Anterior cingulate cortex (tissue), 58 donors: Measurements from ENCODE around the gene NPB.
"Not testable (repeated sequence)": the region's sequence is repeated elsewhere in the genome, so short reads cannot be mapped to it uniquely, and the experiment has no call there.

ENCODE experiments used
- DNase-seq, 58 donors: peaks; one replicate each; lab custom pipeline; 2025; lab: John Stamatoyannopoulos, UW

Gene NPB

DNA sequence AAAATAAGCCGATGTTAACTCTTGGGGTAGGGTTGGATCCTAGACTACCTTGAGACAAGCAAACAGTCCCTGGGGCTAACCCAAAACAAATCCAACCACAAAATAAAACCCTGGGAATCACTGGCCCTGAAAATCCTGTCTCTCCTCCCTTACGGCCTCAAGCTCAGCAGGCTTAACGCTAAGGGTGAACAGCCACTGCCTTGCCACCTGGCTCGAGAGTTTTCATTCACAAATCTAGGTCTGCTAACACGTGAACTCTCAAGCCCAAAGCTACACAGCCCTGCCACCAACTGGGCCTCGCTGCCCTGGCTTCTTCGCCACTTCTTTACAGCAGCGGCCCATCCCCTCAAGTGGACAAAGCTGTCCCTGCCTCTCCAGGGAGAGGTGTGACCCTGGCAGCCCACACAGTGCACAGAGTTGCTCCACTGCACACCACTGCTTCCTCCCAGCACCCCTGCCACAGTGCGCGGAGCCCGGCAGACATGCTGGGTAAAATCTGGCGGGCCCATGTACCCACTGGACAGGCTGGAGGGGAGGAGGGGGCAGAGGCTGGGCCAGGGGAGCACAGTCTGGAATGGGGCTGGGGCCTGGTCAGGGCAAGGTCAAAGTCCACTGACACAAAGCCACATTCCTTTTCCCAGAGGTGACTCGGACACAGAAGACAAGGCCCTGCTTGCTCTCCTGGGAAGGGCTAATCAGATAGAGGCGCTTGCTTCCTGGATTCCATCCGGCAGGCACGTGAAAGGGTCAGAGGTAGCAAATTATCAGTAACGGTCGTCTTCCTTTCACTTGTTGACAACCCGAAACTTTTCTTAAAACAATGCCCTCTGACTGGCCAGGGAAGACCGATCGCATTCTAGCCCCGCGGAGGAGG is 8.2 kb downstream of the NPB start:
- DNase-seq, result no peak

DNA sequence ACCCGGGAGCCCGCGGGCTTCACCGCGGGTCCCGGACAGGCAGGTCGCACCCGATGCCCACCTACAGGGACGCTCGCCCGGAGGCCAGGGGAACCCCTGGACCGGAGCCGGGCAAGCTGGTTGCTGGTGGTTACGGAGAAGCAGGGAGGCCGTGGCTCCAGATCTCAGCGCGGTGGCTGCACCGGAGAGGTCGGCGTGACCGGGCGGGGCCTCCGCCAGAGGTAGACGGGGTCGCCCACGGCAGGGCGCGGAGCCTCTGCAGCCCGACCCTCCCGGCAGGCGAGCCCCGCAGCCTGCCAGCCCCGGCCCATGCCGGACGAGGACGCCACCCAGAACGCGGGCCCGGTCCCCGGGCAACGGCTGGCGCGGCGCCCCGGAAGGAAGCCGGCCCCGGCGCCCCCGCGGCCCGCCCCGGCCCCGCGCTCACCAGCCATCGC is 8.8 kb downstream of the NPB start:
- DNase-seq, result peak in 6 of 58 donors; percentile 24 to 71 (median 52)

- peak; percentile 29 to 93 (median 86) for DNase-seq
Observed at GRCh38 chr17:81911277-81911961, 9.4 kb downstream of the NPB start, which contains the start of gene PCYT2. Gene PCYT2, minus strand, starts transcription at chr17:81911399. Its CDS starts 44 bp downstream, at chr17:81911355.

DNA sequence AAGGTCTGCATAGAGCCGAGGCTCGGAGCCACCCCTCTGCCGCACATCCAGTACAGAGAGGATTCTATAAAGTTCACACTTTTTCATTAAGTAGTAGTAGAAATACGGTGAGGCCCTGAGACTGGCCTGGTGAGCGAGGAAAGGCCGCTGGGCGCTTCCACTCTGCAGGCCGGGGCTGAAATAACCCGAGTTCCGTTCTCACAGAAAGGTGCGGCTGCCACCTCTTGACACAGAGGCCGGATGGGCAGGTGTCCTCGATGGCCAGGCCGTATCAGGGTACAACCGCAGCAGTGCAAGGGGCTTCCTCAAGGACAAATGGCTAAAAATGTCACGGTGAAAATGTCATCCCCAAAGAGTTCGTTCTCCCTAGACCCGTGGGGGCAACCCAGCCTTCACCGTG is 9.9 kb downstream of the NPB start:
- no peak for DNase-seq

GRCh38 chr17:81912441-81913309 is 10.6 kb downstream of the NPB start:
- DNase-seq, result no peak

DNA sequence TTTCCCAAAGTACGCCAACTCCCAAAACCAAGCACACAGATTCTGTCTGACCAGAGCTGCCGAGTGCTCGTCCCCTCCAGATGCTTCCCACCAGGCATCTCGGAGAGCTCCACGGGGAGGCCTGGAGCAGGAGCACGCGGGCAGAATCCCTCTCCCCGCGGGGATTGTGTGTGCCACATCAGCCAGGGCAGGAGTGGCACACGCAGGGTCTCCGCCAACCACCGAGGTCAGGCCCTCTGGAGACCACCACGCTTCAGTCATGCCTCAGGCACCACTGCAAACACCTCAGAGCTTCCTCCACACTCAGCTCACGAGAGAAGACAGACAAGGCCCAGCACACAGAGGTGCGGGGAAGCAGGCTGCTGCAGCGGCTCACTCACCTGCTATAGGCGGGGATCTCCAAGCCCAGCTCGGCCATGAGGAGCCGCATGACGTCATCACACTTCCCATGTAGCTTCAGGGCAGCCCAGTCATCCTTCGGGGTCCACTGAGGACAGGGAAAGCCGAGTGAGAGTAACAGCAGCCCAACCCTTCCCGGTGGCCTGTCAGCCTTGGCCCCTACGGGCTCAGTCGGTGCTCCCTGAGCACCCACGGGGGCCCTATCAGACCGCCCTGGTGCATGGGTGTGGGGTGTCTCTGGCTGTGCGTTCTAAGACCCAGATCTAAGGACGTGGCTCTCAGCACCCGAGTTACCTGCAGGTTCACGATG is 11.5 kb downstream of the NPB start:
- DNase-seq, result no peak

- DNase-seq, result no peak
Observed at GRCh38 chr17:81914103-81914850, 12.2 kb downstream of the NPB start.

DNA sequence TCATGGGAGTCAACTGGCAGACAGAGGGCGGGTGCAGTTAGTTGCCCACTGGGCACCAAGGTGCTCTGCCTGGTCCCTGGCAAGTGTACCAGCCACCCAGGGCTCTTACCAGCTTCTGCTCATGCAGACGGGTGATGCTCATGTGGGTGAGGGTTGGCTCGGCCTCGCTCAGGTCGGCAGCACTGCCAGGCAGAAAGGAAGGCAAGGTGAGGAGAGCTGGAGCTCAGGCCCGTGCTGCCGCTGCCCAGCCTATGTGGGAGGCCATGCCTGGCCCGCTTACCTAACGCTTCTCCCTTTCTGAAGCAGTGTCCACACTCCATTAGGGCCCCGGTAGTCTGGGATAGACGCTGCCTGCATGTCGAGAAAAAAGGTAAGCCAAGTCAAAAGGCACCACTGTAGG is 13.3 kb downstream of the NPB start:
- no peak for DNase-seq

DNA sequence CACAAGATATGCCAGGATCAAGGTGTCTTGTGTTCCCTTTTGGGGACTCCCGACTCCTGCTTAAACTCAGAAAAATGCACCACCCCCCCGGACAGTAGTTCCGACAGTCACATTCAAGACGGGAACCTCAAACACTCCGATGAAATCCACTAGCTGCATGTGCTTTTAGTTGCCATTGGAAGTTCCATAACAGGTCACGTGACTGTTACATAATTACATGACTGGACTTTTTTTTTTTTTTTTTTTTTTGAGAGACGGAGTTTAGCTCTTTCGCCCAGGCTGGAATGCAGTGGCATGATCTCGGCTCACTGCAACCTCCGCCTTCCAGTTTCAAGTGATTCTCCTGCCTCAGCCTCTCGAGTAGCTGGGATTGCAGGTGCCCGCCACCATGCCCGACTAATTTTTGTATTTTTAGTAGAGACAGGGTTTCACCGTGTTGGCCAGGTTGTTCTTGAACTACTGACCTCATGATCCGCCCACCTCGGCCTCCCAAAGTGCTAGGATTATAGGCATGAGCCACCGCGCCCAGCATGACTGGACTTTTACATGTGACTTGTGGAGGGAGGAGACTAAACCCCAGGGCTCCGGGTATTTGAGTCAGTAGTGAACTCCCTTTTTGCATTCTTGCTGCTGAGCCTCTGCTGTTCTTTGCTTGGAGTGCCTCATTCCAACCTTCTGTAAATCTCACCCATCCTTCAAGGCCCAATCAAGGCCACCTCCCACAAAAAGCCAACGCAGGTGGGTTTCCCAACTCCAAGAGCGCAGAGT is 14.4 kb downstream of the NPB start:
- DNase-seq, result no peak

- peak in 56 of 58 donors; percentile 16 to 86 (median 75) for DNase-seq
Observed at GRCh38 chr17:81917565-81918332, 15.7 kb downstream of the NPB start, which contains the start of gene SIRT7. Gene SIRT7, minus strand, starts transcription at chr17:81918176. Its CDS starts 45 bp downstream, at chr17:81918131.

DNA sequence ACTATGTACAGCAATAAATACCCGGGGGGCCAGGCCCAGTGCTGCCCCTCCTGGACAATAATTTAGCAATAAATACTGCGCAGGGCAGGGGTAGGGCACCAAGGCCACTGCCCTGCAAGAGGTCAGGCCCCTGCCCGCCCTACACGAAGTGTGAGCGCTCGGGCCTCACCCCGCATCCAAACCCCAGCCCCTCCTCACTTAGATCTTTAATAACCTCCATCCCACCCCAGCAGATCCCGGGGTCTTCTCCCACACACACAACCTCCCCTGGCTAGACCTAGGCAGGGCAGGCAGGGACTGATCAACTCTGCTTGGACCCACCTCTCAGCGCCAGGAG is 16.3 kb downstream of the NPB start:
- not testable (repeated sequence) for DNase-seq

DNA sequence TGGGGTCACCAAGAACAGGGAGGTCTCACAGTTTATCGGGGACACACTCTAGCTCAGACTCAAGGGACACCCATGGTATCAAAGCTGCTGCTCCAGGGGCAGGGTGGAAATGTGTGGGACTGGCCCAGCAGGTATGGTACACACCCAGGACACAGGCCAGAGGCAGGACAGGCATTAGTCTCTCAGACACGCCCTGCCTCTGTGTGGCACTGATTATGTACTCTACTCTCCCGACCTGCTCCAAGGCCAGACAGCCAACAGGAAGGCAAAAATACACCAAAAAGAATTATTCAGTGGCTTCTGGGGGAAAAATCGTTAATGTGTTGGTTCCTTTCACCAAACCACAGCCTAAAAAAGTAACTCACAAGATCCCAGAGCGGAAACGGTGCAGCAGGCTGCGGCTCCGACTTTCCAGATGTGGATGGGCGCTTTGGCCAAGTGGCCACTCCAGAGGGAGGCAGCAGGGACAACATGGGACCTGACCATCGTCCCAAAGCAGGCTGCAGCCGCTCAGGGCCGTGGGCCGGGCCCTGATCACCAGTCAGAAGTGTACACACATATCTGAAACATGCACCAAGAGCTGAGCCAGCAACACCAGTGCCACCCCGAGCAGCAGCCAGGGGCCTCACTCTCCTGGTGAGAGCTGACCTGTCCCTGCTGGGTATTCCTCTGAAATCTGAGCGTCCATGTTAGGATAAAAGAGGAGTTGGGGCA is 17.0 kb downstream of the NPB start:
- DNase-seq, result no peak

DNA sequence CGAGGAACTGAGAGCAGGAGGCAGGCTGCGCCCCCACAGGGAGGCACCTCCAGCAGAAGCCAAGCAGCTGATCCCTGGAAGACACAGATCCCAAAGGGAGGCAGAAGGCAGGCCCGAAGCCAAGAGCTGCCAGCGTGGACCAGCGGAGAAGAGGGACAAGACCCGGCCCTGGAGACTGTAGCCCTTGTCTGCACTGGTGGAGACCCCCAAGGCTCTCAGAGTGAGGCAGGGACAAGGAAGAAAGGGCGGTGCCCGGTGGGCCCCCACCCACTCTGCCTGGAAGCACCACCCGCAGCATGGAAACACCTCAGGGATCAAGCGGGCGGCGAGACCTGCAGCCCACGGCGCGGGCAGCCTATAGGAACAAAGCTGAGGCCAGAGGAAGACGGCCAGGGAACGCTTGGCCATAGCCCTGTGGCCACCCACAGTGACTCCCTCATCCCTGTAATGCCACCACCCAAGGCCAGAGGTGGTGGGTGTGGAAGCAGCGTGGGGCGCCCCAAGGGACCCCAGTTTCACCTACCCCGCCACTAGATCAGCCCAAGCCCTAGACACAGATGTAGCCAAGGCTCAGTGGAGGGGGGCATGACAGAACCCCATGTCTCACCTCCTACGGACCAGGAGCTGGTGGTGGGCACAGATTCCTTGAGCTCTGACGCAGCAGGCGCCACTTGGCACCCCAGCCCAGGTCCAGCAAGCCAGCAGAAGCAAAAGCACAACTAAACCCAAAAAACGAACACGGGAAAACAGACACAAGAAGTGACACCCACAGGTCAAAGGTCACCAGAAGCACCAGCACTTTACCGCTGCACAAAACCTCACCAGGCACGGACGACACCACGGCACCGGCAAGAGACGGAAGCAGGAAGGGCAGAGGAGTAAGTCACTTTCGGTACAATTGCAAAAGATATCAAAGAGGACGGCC is 18.8 kb downstream of the NPB start:
- DNase-seq, result peak in 2 of 58 donors; percentile 25 to 33

DNA sequence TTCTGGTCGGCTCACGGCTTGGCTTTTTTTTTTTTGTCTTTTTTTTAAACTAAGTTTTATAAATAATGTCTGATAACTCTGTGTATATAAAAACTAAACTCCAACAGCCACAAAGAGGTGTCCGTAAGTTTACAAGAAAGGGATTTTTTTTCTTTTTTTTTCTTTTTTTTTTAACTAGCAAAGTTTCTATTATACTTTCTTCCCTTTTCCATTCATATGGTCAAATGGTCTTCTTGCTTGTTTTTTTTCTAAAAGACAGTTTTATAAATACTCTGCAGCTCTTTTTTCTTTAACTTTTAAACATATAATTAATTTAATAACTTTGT is 19.5 kb downstream of the NPB start:
- DNase-seq, result no peak

GRCh38 chr17:81921996-81922565 is 20.0 kb downstream of the NPB start:
- DNase-seq, result no peak
